C4-2B (cell line): ENCODE results near the gene CRACR2B.
A peak's percentile ranks its signal among the peaks of the same experiment; 100 is the strongest.

Experiments used
- H3K27ac ChIP-seq: fragments of 450-650 bp; 2 replicates; pipeline ENCODE4 v1.5.1; 2017
- CTCF ChIP-seq: fragments of 450-650 bp; conservative IDR thresholded peaks from 2 replicates; pipeline ENCODE4 v1.5.1; 2017; ENCODE audit warnings: mild to moderate bottlenecking
- ZFX ChIP-seq: fragments of 450-650 bp; IDR thresholded peaks from 2 replicates; pipeline ENCODE4 v1.6.1; 2017

Gene CRACR2B

GRCh38 chr11:796565-797295 is 31.0 kb upstream of the CRACR2B start:
- no peak for TF ChIP-seq CTCF
- TF ChIP-seq ZFX: no peak
- H3K27ac ChIP-seq: peak overlapping the region; percentile 87

GRCh38 chr11:797296-798092 is 30.2 kb upstream of the CRACR2B start:
- peak overlapping the region; percentile 87 for H3K27ac ChIP-seq
- TF ChIP-seq ZFX: peak; percentile 67; the same call in 1 of the 2 replicates
- no peak for TF ChIP-seq CTCF

GRCh38 chr11:798093-798713 is 29.5 kb upstream of the CRACR2B start, which contains the start of gene SLC25A22:
TSS of gene SLC25A22 (minus strand) at chr11:798281. CDS start at chr11:795006, 3,275 bp downstream.
- TF ChIP-seq ZFX: no peak
- peak; percentile 98 for TF ChIP-seq CTCF
- H3K27ac ChIP-seq: peak within 1 kb of the TSS; percentile 87

GRCh38 chr11:799641-800316 is 27.9 kb upstream of the CRACR2B start:
- no peak overlapping the region for H3K27ac ChIP-seq
- TF ChIP-seq CTCF: no peak
- TF ChIP-seq ZFX: no peak

GRCh38 chr11:800473-800872 is 27.2 kb upstream of the CRACR2B start:
- no peak overlapping the region for H3K27ac ChIP-seq
- TF ChIP-seq ZFX (no peak), CTCF (no peak)

- TF ChIP-seq ZFX: no peak
- no peak for TF ChIP-seq CTCF
Observed at GRCh38 chr11:801097-801780, 26.5 kb upstream of the CRACR2B start.

More at GRCh38 chr11:801097-801780, 26.5 kb upstream of the CRACR2B start:
- H3K27ac ChIP-seq: no peak overlapping the region
